ENCODE results near the gene TAF7.
"Not testable (repeated sequence)": the region's sequence is repeated elsewhere in the genome, so short reads cannot be mapped to it uniquely, and the experiment has no call there.

The TAF7 gene

GRCh38 chr5:141319202-141319601 is 1.4 kb downstream of the TAF7 start:
- no peak for ATAC-seq
- TF ChIP-seq ZFP30 (CRISPR knock-in tag; IDR thresholded peaks at IDR 0.05) (no peak), ZFP3 (CRISPR knock-in tag; IDR thresholded peaks at IDR 0.05) (no peak), ZNF565 (CRISPR knock-in tag; conservative IDR thresholded peaks at IDR 0.05; ENCODE audit: low read depth) (no peak), ZNF8 (CRISPR knock-in tag; IDR thresholded peaks at IDR 0.05) (no peak)

DNA sequence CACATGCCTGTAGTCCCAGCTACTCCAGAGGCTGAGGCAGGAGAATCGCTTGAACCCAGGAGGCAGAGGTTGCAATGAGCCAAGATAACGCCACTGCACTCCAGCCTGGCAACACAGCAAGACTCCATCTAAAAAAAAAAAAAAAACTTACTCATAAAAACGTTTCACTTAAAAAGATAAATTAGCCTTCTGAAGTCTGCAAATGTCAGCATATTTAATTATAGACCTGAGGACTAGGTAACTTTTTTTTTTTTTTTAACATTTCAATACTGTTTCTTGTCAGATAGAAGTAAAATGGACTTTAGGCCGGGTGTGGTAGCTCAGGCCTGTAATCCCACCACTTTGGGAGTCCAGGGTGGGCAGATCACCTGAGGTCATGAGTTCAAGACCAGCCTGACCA is 3.6 kb downstream of the TAF7 start:
- not testable (repeated sequence) for ATAC-seq

DNA sequence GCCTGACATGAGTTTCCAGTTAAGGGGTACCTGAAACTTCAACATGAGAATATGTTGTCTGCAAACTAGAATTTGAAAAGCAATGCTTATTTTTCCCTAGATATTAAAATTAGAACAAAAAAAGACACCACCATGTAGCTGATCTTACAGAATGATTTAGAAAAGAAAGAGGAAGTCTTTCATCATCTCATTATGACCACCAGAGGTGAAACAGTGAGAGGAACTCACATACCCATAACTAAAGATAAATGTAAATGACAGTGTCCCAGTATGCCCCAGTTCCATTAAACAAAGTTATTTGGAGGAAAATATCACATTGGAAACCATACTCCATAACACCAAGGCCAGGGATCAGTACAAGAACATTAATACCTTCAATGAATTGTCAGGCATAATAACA is 6.9 kb downstream of the TAF7 start:
- ATAC-seq: no peak
- TF ChIP-seq BACH2 (CRISPR knock-in tag; IDR thresholded peaks at IDR 0.05; ENCODE audit: borderline replicate concordance) (no peak), ZFP30 (CRISPR knock-in tag; IDR thresholded peaks at IDR 0.05) (no peak), ZFP3 (CRISPR knock-in tag; IDR thresholded peaks at IDR 0.05) (no peak), ISL1 (CRISPR knock-in tag; IDR thresholded peaks at IDR 0.05) (no peak), ZNF565 (CRISPR knock-in tag; conservative IDR thresholded peaks at IDR 0.05; ENCODE audit: low read depth) (no peak)
- TF ChIP-seq, protein P1, sequence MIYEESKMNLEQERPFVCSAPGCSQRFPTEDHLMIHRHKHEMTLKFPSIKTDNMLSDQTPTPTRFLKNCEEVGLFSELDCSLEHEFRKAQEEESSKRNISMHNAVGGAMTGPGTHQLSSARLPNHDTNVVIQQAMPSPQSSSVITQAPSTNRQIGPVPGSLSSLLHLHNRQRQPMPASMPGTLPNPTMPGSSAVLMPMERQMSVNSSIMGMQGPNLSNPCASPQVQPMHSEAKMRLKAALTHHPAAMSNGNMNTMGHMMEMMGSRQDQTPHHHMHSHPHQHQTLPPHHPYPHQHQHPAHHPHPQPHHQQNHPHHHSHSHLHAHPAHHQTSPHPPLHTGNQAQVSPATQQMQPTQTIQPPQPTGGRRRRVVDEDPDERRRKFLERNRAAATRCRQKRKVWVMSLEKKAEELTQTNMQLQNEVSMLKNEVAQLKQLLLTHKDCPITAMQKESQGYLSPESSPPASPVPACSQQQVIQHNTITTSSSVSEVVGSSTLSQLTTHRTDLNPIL (CRISPR knock-in tag; IDR thresholded peaks at IDR 0.05; ENCODE audit: low read depth): no peak

DNA sequence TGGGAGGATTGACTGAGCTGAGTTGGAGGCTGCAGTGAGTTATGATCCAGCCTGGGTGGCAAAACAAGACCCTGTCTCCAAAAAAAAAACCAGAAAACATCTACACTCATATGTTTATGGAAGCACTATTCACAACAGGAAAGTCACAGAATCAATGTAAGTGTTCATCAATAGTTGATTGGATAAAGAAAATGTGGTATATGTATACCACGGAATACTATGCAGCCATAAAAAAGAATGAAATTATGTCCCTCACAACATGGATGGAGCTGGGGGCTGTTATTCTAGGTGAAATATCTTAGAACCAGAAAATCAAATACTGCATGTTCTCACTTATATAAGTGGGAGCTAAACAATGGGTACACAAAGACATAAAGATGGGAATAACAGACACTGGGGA is 14.0 kb downstream of the TAF7 start:
- TF ChIP-seq ZNF8 (CRISPR knock-in tag; IDR thresholded peaks at IDR 0.05) (peak; percentile 69; the same call in 1 of the 2 replicates), CSDC2 (CRISPR knock-in tag; IDR thresholded peaks at IDR 0.05) (no peak)
- no peak for ATAC-seq

DNA sequence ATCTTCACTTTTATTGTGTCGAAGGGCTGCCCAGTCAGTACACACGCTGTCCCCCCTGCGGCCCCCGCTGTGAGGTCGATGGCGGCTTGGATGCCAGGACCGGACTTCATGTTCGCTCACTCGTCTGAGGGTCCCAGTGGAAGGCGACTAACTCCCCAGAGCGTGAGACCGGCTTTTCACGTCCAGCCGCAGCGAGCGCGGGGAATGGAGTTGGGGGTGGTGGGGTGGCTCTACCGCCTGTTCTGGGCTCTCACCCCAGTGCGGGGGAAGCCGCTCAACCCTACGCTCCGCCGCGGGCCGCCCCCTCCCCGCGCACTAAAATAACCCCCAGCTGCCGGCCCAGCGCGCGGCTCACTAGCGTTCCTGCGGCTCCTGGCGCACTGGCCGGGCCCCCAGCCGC is 16.8 kb downstream of the TAF7 start, which contains the start of gene SLC25A2:
Gene SLC25A2, minus strand, starts transcription at position 294 of the 400 bp plus-strand sequence. Its CDS starts 184 bp downstream, at position 110.
- ATAC-seq: no peak
- TF ChIP-seq SNAI2 (CRISPR knock-in tag; IDR thresholded peaks at IDR 0.05) (no peak), PATZ1 (CRISPR knock-in tag; IDR thresholded peaks at IDR 0.05; ENCODE audit: borderline replicate concordance) (no peak), PPARA (CRISPR knock-in tag; IDR thresholded peaks at IDR 0.05; ENCODE audit: borderline replicate concordance) (no peak), ARNTL (CRISPR knock-in tag; IDR thresholded peaks at IDR 0.05; ENCODE audit: borderline replicate concordance, low read depth) (no peak), OSR1 (CRISPR knock-in tag; IDR thresholded peaks at IDR 0.05) (no peak), ZFP30 (CRISPR knock-in tag; IDR thresholded peaks at IDR 0.05) (no peak), ESRRG (CRISPR knock-in tag; IDR thresholded peaks at IDR 0.05) (no peak), ZNF565 (CRISPR knock-in tag; conservative IDR thresholded peaks at IDR 0.05; ENCODE audit: low read depth) (no peak), GLIS3 (CRISPR knock-in tag; IDR thresholded peaks at IDR 0.05) (no peak), RARB (CRISPR knock-in tag; IDR thresholded peaks at IDR 0.05) (no peak), ISL1 (CRISPR knock-in tag; IDR thresholded peaks at IDR 0.05) (no peak), CSRNP3 (CRISPR knock-in tag; IDR thresholded peaks at IDR 0.05) (no peak), ZFP3 (CRISPR knock-in tag; IDR thresholded peaks at IDR 0.05) (no peak), CSDC2 (CRISPR knock-in tag; IDR thresholded peaks at IDR 0.05) (no peak), ZNF8 (CRISPR knock-in tag; IDR thresholded peaks at IDR 0.05) (no peak), TCF4 (CRISPR knock-in tag; IDR thresholded peaks at IDR 0.05; ENCODE audit: borderline replicate concordance) (no peak), ZC3H10 (CRISPR knock-in tag; IDR thresholded peaks at IDR 0.05) (no peak)
- TF ChIP-seq, protein P2, sequence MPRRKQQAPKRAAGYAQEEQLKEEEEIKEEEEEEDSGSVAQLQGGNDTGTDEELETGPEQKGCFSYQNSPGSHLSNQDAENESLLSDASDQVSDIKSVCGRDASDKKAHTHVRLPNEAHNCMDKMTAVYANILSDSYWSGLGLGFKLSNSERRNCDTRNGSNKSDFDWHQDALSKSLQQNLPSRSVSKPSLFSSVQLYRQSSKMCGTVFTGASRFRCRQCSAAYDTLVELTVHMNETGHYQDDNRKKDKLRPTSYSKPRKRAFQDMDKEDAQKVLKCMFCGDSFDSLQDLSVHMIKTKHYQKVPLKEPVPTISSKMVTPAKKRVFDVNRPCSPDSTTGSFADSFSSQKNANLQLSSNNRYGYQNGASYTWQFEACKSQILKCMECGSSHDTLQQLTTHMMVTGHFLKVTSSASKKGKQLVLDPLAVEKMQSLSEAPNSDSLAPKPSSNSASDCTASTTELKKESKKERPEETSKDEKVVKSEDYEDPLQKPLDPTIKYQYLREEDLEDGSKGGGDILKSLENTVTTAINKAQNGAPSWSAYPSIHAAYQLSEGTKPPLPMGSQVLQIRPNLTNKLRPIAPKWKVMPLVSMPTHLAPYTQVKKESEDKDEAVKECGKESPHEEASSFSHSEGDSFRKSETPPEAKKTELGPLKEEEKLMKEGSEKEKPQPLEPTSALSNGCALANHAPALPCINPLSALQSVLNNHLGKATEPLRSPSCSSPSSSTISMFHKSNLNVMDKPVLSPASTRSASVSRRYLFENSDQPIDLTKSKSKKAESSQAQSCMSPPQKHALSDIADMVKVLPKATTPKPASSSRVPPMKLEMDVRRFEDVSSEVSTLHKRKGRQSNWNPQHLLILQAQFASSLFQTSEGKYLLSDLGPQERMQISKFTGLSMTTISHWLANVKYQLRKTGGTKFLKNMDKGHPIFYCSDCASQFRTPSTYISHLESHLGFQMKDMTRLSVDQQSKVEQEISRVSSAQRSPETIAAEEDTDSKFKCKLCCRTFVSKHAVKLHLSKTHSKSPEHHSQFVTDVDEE (CRISPR knock-in tag; IDR thresholded peaks at IDR 0.05): no peak
- TF ChIP-seq, protein P1 (CRISPR knock-in tag; IDR thresholded peaks at IDR 0.05; ENCODE audit: low read depth): no peak
- TF ChIP-seq, protein P3, sequence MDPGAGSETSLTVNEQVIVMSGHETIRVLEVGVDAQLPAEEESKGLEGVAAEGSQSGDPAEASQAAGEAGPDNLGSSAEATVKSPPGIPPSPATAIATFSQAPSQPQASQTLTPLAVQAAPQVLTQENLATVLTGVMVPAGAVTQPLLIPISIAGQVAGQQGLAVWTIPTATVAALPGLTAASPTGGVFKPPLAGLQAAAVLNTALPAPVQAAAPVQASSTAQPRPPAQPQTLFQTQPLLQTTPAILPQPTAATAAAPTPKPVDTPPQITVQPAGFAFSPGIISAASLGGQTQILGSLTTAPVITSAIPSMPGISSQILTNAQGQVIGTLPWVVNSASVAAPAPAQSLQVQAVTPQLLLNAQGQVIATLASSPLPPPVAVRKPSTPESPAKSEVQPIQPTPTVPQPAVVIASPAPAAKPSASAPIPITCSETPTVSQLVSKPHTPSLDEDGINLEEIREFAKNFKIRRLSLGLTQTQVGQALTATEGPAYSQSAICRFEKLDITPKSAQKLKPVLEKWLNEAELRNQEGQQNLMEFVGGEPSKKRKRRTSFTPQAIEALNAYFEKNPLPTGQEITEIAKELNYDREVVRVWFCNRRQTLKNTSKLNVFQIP (CRISPR knock-in tag; IDR thresholded peaks at IDR 0.05; ENCODE audit: borderline replicate concordance, low read depth): no peak

Data from SK-N-SH treated with all-trans-retinoic acid at 6 μM for 48 hours (cell line).